ENCODE measurements around the gene PDSS2. TPM values are rescaled to one million over a fixed set of nuclear protein-coding genes. Genes with fewer than 3 reads are reported as not detected.

The PDSS2 gene
- polyA plus RNA-seq, 3 donors = 10.1 to 13.9 (median 13.3) TPM

- no peak overlapping the region for H2AFZ ChIP-seq (ENCODE audit: insufficient read depth, low read depth, low read length, poor library complexity, severe bottlenecking)
- H3K4me1 ChIP-seq (ENCODE audit: control insufficient read depth in 1 of 2, insufficient read depth in 2 of 2, low read length in 2 of 2) = no peaks in the 10 kb centered on the region
- H3K4me2 ChIP-seq (replicated peaks; ENCODE audit: extremely low read depth, low read length, poor library complexity, severe bottlenecking) = no peak overlapping the region
- no peaks in the 10 kb centered on the region for H3K79me2 ChIP-seq (ENCODE audit: insufficient read depth, low read length)
- no peaks in the 10 kb centered on the region for H4K20me1 ChIP-seq (ENCODE audit: insufficient read depth, low read length)
- H3K9me3 ChIP-seq (replicated peaks in 1 of 2; ENCODE audit: control insufficient read depth in 1 of 2, insufficient read depth in 1 of 2, low read length in 2 of 2) = no peaks in the 10 kb centered on the region
- Mint-ChIP-seq H3K4me3 (no peak overlapping the region), H3K4me1 (no peaks in the 10 kb centered on the region), H3K9me3 (peaks cover 0 to 9% (median 5%) of the 10 kb centered on the region in 7 donors), H3K27me3 (ENCODE audit: low read depth in 3 of 3) (no peaks in the 10 kb centered on the region), H3K36me3 (peaks cover 4 to 5% of the 10 kb centered on the region in 2 donors), H3K27ac (no peak overlapping the region)
- DNase-seq = no peak
- no peak overlapping the region for H3K4me3 ChIP-seq (replicated peaks in 1 of 3; ENCODE audit: low read depth in 2 of 3, low read length in 3 of 3)
- no peaks in the 10 kb centered on the region for H3K27me3 ChIP-seq (ENCODE audit: control insufficient read depth in 2 of 2, insufficient read depth in 2 of 2, low read length in 2 of 2)
- H3K27ac ChIP-seq (ENCODE audit: low read depth in 1 of 2, low read length in 2 of 2) = no peak overlapping the region
- TF ChIP-seq CTCF (IDR thresholded peaks at IDR 0.05) = no peak
- intact Hi-C loops (cut with micrococcal nuclease) = no loop called here
- no peak overlapping the region for H3K9ac ChIP-seq (ENCODE audit: insufficient read depth, low read length, poor library complexity, severe bottlenecking)
- H3K36me3 ChIP-seq (replicated peaks in 1 of 2; ENCODE audit: control insufficient read depth in 1 of 2, insufficient read depth in 2 of 2, low read length in 2 of 2) = no peaks in the 10 kb centered on the region
Measured at GRCh38 chr6:107259951-107260350, 199.4 kb downstream of the PDSS2 start.

- no peak overlapping the region for H2AFZ ChIP-seq (ENCODE audit: insufficient read depth, low read depth, low read length, poor library complexity, severe bottlenecking)
- no peak for TF ChIP-seq CTCF (IDR thresholded peaks at IDR 0.05)
- H3K4me3 Mint-ChIP-seq = no peak overlapping the region
Measured at GRCh38 chr6:107248147-107248546, 211.2 kb downstream of the PDSS2 start.

More at GRCh38 chr6:107248147-107248546, 211.2 kb downstream of the PDSS2 start:
- H3K9me3 Mint-ChIP-seq = no peaks in the 10 kb centered on the region
- Histone ChIP-seq H3K9ac (ENCODE audit: insufficient read depth, low read length, poor library complexity, severe bottlenecking) (no peak overlapping the region), H3K79me2 (ENCODE audit: insufficient read depth, low read length) (no peaks in the 10 kb centered on the region), H3K36me3 (replicated peaks in 1 of 2; ENCODE audit: control insufficient read depth in 1 of 2, insufficient read depth in 2 of 2, low read length in 2 of 2) (no peaks in the 10 kb centered on the region), H3K27me3 (ENCODE audit: control insufficient read depth in 2 of 2, insufficient read depth in 2 of 2, low read length in 2 of 2) (no peaks in the 10 kb centered on the region), H3K9me3 (replicated peaks in 1 of 2; ENCODE audit: control insufficient read depth in 1 of 2, insufficient read depth in 1 of 2, low read length in 2 of 2) (no peaks in the 10 kb centered on the region), H4K20me1 (ENCODE audit: insufficient read depth, low read length) (no peaks in the 10 kb centered on the region), H3K4me1 (ENCODE audit: control insufficient read depth in 1 of 2, insufficient read depth in 2 of 2, low read length in 2 of 2) (no peaks in the 10 kb centered on the region), H3K27ac (ENCODE audit: low read depth in 1 of 2, low read length in 2 of 2) (no peak overlapping the region), H3K4me3 (replicated peaks in 1 of 3; ENCODE audit: low read depth in 2 of 3, low read length in 3 of 3) (no peak overlapping the region), H3K4me2 (replicated peaks; ENCODE audit: extremely low read depth, low read length, poor library complexity, severe bottlenecking) (no peak overlapping the region)
- H3K27ac Mint-ChIP-seq = no peak overlapping the region
- peaks cover 0 to 8% of the 10 kb centered on the region in 2 donors for H3K36me3 Mint-ChIP-seq
- DNase-seq = no peak
- intact Hi-C loops (cut with micrococcal nuclease) = no loop called here
- no peaks in the 10 kb centered on the region for H3K4me1 Mint-ChIP-seq
- peaks cover 0 to 2% (median 0%) of the 10 kb centered on the region in 3 donors for H3K27me3 Mint-ChIP-seq (ENCODE audit: low read depth in 3 of 3)
